ENCODE data around the gene TMEM63B. TPM values are rescaled to one million over a fixed set of nuclear protein-coding genes. Genes with fewer than 3 reads are reported as not detected.

Gene TMEM63B
- total and polyA plus RNA-seq, 9 of the 15 experiments (the other 6 are each of a cell fraction or from before 2014, with no cell fraction given): 0.14 to 39.4 (median 14.4) TPM

DNA sequence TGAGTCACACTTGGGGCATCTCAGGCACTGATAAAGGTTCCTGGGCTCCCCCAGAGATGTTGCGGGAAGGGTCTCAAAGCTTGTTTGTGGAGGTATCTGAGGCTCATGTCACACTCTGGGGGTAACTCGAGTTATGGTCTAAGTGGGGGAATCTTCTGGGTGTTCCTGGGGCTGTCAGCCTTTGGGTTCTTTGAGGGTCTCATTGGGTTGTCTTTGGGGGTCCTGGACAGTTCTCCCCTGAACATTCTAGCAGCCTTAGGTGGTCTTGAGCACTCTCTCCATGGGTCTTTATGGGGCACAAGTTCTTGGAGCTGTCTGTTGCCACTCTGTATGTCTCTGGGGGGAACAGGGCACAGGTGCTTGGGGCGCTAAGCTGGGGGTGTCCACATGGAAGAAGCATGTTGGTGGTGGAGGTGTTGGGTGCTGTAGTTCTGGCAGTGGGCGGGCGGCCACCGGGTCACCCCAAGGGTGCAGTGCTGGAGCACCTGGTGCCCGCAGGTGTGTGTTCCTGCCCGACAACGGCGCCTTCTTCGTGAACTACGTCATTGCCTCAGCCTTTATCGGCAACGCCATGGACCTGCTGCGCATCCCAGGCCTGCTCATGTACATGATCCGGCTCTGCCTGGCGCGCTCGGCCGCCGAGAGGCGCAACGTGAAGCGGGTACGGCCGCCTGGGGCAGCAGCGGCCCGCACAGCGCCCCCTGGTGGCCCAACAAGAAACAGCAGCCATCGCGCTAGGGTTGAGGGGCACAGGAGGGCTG, 24.2 kb downstream of the TMEM63B start (continued):
- TF ChIP-seq, protein P1, sequence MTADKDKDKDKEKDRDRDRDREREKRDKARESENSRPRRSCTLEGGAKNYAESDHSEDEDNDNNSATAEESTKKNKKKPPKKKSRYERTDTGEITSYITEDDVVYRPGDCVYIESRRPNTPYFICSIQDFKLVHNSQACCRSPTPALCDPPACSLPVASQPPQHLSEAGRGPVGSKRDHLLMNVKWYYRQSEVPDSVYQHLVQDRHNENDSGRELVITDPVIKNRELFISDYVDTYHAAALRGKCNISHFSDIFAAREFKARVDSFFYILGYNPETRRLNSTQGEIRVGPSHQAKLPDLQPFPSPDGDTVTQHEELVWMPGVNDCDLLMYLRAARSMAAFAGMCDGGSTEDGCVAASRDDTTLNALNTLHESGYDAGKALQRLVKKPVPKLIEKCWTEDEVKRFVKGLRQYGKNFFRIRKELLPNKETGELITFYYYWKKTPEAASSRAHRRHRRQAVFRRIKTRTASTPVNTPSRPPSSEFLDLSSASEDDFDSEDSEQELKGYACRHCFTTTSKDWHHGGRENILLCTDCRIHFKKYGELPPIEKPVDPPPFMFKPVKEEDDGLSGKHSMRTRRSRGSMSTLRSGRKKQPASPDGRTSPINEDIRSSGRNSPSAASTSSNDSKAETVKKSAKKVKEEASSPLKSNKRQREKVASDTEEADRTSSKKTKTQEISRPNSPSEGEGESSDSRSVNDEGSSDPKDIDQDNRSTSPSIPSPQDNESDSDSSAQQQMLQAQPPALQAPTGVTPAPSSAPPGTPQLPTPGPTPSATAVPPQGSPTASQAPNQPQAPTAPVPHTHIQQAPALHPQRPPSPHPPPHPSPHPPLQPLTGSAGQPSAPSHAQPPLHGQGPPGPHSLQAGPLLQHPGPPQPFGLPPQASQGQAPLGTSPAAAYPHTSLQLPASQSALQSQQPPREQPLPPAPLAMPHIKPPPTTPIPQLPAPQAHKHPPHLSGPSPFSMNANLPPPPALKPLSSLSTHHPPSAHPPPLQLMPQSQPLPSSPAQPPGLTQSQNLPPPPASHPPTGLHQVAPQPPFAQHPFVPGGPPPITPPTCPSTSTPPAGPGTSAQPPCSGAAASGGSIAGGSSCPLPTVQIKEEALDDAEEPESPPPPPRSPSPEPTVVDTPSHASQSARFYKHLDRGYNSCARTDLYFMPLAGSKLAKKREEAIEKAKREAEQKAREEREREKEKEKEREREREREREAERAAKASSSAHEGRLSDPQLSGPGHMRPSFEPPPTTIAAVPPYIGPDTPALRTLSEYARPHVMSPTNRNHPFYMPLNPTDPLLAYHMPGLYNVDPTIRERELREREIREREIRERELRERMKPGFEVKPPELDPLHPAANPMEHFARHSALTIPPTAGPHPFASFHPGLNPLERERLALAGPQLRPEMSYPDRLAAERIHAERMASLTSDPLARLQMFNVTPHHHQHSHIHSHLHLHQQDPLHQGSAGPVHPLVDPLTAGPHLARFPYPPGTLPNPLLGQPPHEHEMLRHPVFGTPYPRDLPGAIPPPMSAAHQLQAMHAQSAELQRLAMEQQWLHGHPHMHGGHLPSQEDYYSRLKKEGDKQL (CRISPR knock-in tag; IDR thresholded peaks at IDR 0.05; ENCODE audit: borderline replicate concordance): no peak
- TF ChIP-seq DNMT1 (IDR thresholded peaks at IDR 0.05) (no peak), IFI16 (CRISPR knock-in tag; IDR thresholded peaks at IDR 0.05) (no peak), TRIM28 (IDR thresholded peaks at IDR 0.05) (peak; percentile 42; the same call in 1 of the 2 replicates), RBBP5 (IDR thresholded peaks at IDR 0.05; ENCODE audit: borderline replicate concordance, insufficient read depth, low read length, poor library complexity, severe bottlenecking) (no peak), WHSC1 (IDR thresholded peaks at IDR 0.05; ENCODE audit: low read length) (no peak), KAT8 (IDR thresholded peaks at IDR 0.05; ENCODE audit: low read depth) (no peak), HNRNPUL1 (IDR thresholded peaks at IDR 0.05; ENCODE audit: low read length) (no peak), EP300 (IDR thresholded peaks at IDR 0.05; ENCODE audit: low read length) (no peak), MYBL2 (IDR thresholded peaks at IDR 0.05; ENCODE audit: low read depth) (no peak; the same call in 1 of the 2 replicates), MYBL2 (CRISPR knock-in tag; IDR thresholded peaks at IDR 0.05; ENCODE audit: borderline replicate concordance) (no peak), SMARCB1 (IDR thresholded peaks at IDR 0.05; ENCODE audit: insufficient read length, low read depth) (no peak), GATA2 (CRISPR knock-in tag; IDR thresholded peaks at IDR 0.05) (no peak), PHB2 (IDR thresholded peaks at IDR 0.05; ENCODE audit: low read depth) (no peak), RAD21 (CRISPR knock-in tag; conservative IDR thresholded peaks at IDR 0.05 in 1 of 2, IDR thresholded peaks at IDR 0.05 in 1 of 2) (peak; percentile 88 to 97), RHOXF2B (CRISPR knock-in tag; conservative IDR thresholded peaks at IDR 0.05) (no peak), RBM15 (IDR thresholded peaks at IDR 0.05; ENCODE audit: insufficient read depth, low read length) (no peak), CEBPG (CRISPR knock-in tag; IDR thresholded peaks at IDR 0.05) (peak; percentile 8; the same call in 1 of the 2 replicates), CEBPG (tag; conservative IDR thresholded peaks at IDR 0.05 in 1 of 2, IDR thresholded peaks at IDR 0.05 in 1 of 2) (no peak), NCOA1 (IDR thresholded peaks at IDR 0.05; ENCODE audit: low read depth) (no peak), NBN (IDR thresholded peaks at IDR 0.05; ENCODE audit: low read depth) (no peak), FOXM1 (IDR thresholded peaks at IDR 0.05; ENCODE audit: low read depth) (no peak), FOXM1 (CRISPR knock-in tag; IDR thresholded peaks at IDR 0.05; ENCODE audit: low read depth) (no peak)
- TF ChIP-seq, protein P2, sequence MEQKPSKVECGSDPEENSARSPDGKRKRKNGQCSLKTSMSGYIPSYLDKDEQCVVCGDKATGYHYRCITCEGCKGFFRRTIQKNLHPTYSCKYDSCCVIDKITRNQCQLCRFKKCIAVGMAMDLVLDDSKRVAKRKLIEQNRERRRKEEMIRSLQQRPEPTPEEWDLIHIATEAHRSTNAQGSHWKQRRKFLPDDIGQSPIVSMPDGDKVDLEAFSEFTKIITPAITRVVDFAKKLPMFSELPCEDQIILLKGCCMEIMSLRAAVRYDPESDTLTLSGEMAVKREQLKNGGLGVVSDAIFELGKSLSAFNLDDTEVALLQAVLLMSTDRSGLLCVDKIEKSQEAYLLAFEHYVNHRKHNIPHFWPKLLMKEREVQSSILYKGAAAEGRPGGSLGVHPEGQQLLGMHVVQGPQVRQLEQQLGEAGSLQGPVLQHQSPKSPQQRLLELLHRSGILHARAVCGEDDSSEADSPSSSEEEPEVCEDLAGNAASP (IDR thresholded peaks at IDR 0.05): no peak
